Spleen (tissue), 11 donors: Measurements from ENCODE around the gene GRK3. TPM values are rescaled to one million over a fixed set of nuclear protein-coding genes. Genes with fewer than 3 reads are reported as not detected.
"Not testable (repeated sequence)": the region's sequence is repeated elsewhere in the genome, so short reads cannot be mapped to it uniquely, and the experiment has no call there.

Experiments
- DNase-seq: peaks from one replicate; pipeline ENCODE4 v3.0.0-alpha.2; 2020
- H3K27ac ChIP-seq, 8 donors: fragments of 200-600 bp; sonication (generic) in 7 of 8; 1 replicate in 4 of 8; 2 replicates in 4 of 8; pipeline versions ENCODE4 v1.5.0 to v1.8.0; 2016 to 2021; ENCODE audit warnings: inconsistent platforms in 4 of 8, mild to moderate bottlenecking in 4 of 8, moderate library complexity in 1 of 8
- H3K27me3 ChIP-seq, 7 donors: fragments of 200-600 bp; sonication (generic) in 6 of 7; replicated peaks in 1 of 7; 1 replicate in 4 of 7; 2 replicates in 3 of 7; pipeline versions ENCODE4 v1.5.0 to v1.8.0; 2016 to 2021; ENCODE audit warnings: inconsistent platforms in 3 of 7, mild to moderate bottlenecking in 1 of 7
- H3K36me3 ChIP-seq, 6 donors: fragments of 200-600 bp; sonication (generic) in 5 of 6; 1 replicate in 4 of 6; 2 replicates in 2 of 6; pipeline versions ENCODE4 v1.5.0 to v1.8.0; 2016 to 2021; ENCODE audit warnings: inconsistent platforms in 2 of 6
- H3K4me1 ChIP-seq, 6 donors: fragments of 200-600 bp; sonication (generic) in 5 of 6; 1 replicate in 3 of 6; 2 replicates in 3 of 6; pipeline versions ENCODE4 v1.5.0 to v1.8.0; 2016 to 2021; ENCODE audit warnings: inconsistent platforms in 3 of 6
- H3K4me3 ChIP-seq, 8 donors: fragments of 200-600 bp; sonication (generic) in 7 of 8; 1 replicate in 4 of 8; 2 replicates in 4 of 8; pipeline versions ENCODE4 v1.5.0 to v1.8.0; 2016 to 2021; ENCODE audit warnings: inconsistent platforms in 4 of 8, mild to moderate bottlenecking in 4 of 8, moderate library complexity in 2 of 8
- H3K9me3 ChIP-seq, 8 donors: fragments of 200-600 bp; sonication (generic) in 7 of 8; 1 replicate in 4 of 8; 2 replicates in 4 of 8; pipeline versions ENCODE4 v1.5.0 to v1.8.0; 2016 to 2021; ENCODE audit warnings: inconsistent platforms in 4 of 8
- CTCF ChIP-seq, 11 experiments: fragments of 200-600 bp in 7 of 11; fragments of 450-650 bp in 4 of 11; sonication (generic) in 4 of 11; IDR thresholded peaks in 8 of 11; conservative IDR thresholded peaks in 3 of 11; 1 replicate in 7 of 11; 2 replicates in 4 of 11; pipeline versions ENCODE4 v1.4.0 to v1.8.0; 2016 to 2021; ENCODE audit warnings: antibody characterized with exemption in 11 of 11, inconsistent platforms in 4 of 11, mild to moderate bottlenecking in 1 of 11
- POLR2A ChIP-seq, 3 donors: fragments of 450-650 bp; IDR thresholded peaks; one replicate each; pipeline ENCODE4 v1.5.1; 2017; ENCODE audit warnings: antibody characterized with exemption in 3 of 3, mild to moderate bottlenecking in 1 of 3
- POLR2AphosphoS5 ChIP-seq, 3 donors: sonication (generic); formaldehyde crosslinking; IDR thresholded peaks; one replicate each; pipeline ENCODE4 v1.5.1; 2017; ENCODE audit warnings: antibody characterized with exemption in 3 of 3
- WGBS, 5 donors: extraction: QIAGEN DNeasy Blood & Tissue Kit in 3 of 5; methylation state at CpG; one replicate each; pipeline versions ENCODE4 v1.1.5 to v1.1.7; 2013 to 2018; 5-methylcytosine and 5-hydroxymethylcytosine counted together
- intact Hi-C: fragments of 100-400 bp; cut with DNase I; formaldehyde crosslinking; loops from one replicate; pipeline ENCODE4 v1.15.0; 2023; ENCODE audit warnings: low total_unique reads
- polyA plus RNA-seq, 3 donors: library from polyadenylated mRNA; stranded (reverse); fragments of 200-250 nt; gene quantifications; one replicate each; pipeline ENCODE4 v1.2.1, GENCODE V29; 2013
- total RNA-seq, 7 donors: library from RNA; depleted of rRNA in 3 of 7; stranded (reverse); fragments of >200 nt in 3 of 7; fragmentation: NEBNext Ultra II Directional in 4 of 7; extraction: Animal tissue kit (Norgen Biotek cat#: 25700) in 4 of 7; gene quantifications; one replicate each; pipeline versions ENCODE4 v1.1.0 to v1.2.1, GENCODE V29; 2016 to 2021
- donor health status: healthy with polysubstance abuse.
- donor health status: DM: no; HTN: no; CAD: no; lungs with moderate emphysema.
- donor health status: DM: no; HTN: no; CAD: no.
- donor health status: Bipolar disorder and iron deficiency.
- donor health status: healthy.
- donor health status: DM: no; HTN: no; CAD: no.
- donor health status: DM: yes; HTN: yes; CAD: no.

Gene GRK3
- total and polyA plus RNA-seq, 10 donors: 9.3 to 60.7 (median 45.7) TPM

GRCh38 chr22:25621986-25622385 is 57.5 kb downstream of the GRK3 start:
- no peak for TF ChIP-seq POLR2AphosphoS5 (IDR thresholded peaks at IDR 0.05)
- no peak for TF ChIP-seq POLR2A (IDR thresholded peaks at IDR 0.05)
- no peak for TF ChIP-seq CTCF (IDR thresholded peaks at IDR 0.05 in 8 of 11, conservative IDR thresholded peaks at IDR 0.05 in 3 of 11)

GRCh38 chr22:25623310-25623734 is 58.8 kb downstream of the GRK3 start:
- Histone ChIP-seq H3K36me3 (peaks cover 0 to 25% (median 0%) of the 10 kb centered on the region in 6 donors), H3K27ac (peak overlapping the region in 1 of 8 donors; percentile 29), H3K9me3 (no peaks in the 10 kb centered on the region), H3K4me3 (no peak overlapping the region), H3K27me3 (no peaks in the 10 kb centered on the region), H3K4me1 (peaks cover 10 to 64% (median 23%) of the 10 kb centered on the region in 6 donors)
- DNase-seq: no peak
- 75 to 90% (median 85%) methylated on average over 8 of the region's 8 CpGs for WGBS, 5 donors
- TF ChIP-seq POLR2A (IDR thresholded peaks at IDR 0.05): no peak
- intact Hi-C loops: loop anchor here (10.0 kb wide), 1 partner anchor 49 kb away; no protein-coding TSS in a partner anchor

More at GRCh38 chr22:25621986-25622385, 57.5 kb downstream of the GRK3 start:
- H3K9me3 ChIP-seq: no peaks in the 10 kb centered on the region
- no peak overlapping the region for H3K4me3 ChIP-seq
- H3K36me3 ChIP-seq: peaks cover 0 to 25% (median 0%) of the 10 kb centered on the region in 6 donors
- H3K27me3 ChIP-seq: no peaks in the 10 kb centered on the region
- intact Hi-C loops: loop anchor here (10.0 kb wide), 1 partner anchor 47 kb away; no protein-coding TSS in a partner anchor
- H3K4me1 ChIP-seq: peaks cover 4 to 51% (median 13%) of the 10 kb centered on the region in 6 donors
- 79 to 88% (median 83%) methylated on average over 7 of the region's 7 CpGs for WGBS, 5 donors
- peak overlapping the region in 3 of 8 donors; percentile 14 to 42 (median 30) for H3K27ac ChIP-seq
- no peak for DNase-seq

- 94 to 98% (median 97%) methylated on average over 7 of the region's 7 CpGs for WGBS, 5 donors
- H3K36me3 ChIP-seq: peaks cover 0 to 25% (median 0%) of the 10 kb centered on the region in 6 donors
- H3K4me3 ChIP-seq: no peak overlapping the region
- intact Hi-C loops: loop anchor here (10.0 kb wide), 1 partner anchor 49 kb away; no protein-coding TSS in a partner anchor
- H3K27me3 ChIP-seq: no peaks in the 10 kb centered on the region
- H3K9me3 ChIP-seq: no peaks in the 10 kb centered on the region
- H3K27ac ChIP-seq: no peak overlapping the region
- DNase-seq: no peak
- TF ChIP-seq CTCF (IDR thresholded peaks at IDR 0.05 in 8 of 11, conservative IDR thresholded peaks at IDR 0.05 in 3 of 11): no peak
- TF ChIP-seq POLR2A (IDR thresholded peaks at IDR 0.05): no peak
- TF ChIP-seq POLR2AphosphoS5 (IDR thresholded peaks at IDR 0.05): no peak
- H3K4me1 ChIP-seq: peaks cover 10 to 66% (median 24%) of the 10 kb centered on the region in 6 donors
Observed at GRCh38 chr22:25623851-25624250, 59.4 kb downstream of the GRK3 start.

- 86 to 89% (median 89%) methylated on average over 6 of the region's 6 CpGs for WGBS, 5 donors
- no peak overlapping the region for H3K27ac ChIP-seq
- no peak for DNase-seq
- no peak overlapping the region for H3K4me3 ChIP-seq
- TF ChIP-seq POLR2AphosphoS5 (IDR thresholded peaks at IDR 0.05) (no peak), CTCF (IDR thresholded peaks at IDR 0.05 in 8 of 11, conservative IDR thresholded peaks at IDR 0.05 in 3 of 11) (no peak)
- H3K36me3 ChIP-seq: peaks cover 0 to 18% (median 0%) of the 10 kb centered on the region in 6 donors
- peaks cover 10 to 66% (median 24%) of the 10 kb centered on the region in 6 donors for H3K4me1 ChIP-seq
- intact Hi-C loops: loop anchor here (10.0 kb wide), 1 partner anchor 50 kb away; no protein-coding TSS in a partner anchor
- no peaks in the 10 kb centered on the region for H3K9me3 ChIP-seq
- no peaks in the 10 kb centered on the region for H3K27me3 ChIP-seq
Observed at GRCh38 chr22:25624476-25624875, 60.0 kb downstream of the GRK3 start.

GRCh38 chr22:25625747-25626623 is 61.5 kb downstream of the GRK3 start:
- Histone ChIP-seq H3K36me3 (peaks cover 0 to 17% (median 0%) of the 10 kb centered on the region in 6 donors), H3K27ac (peak overlapping the region in 3 of 8 donors; percentile 18 to 43 (median 37)), H3K4me1 (peaks cover 10 to 58% (median 24%) of the 10 kb centered on the region in 6 donors)
- 86 to 94% (median 88%) methylated on average over 19 to 20 of the region's 20 CpGs for WGBS, 5 donors
- not testable (repeated sequence) for H3K27me3 ChIP-seq, H3K4me3 ChIP-seq, DNase-seq, H3K9me3 ChIP-seq
- intact Hi-C loops: loop anchor here (10.0 kb wide), 1 partner anchor 51 kb away; no protein-coding TSS in a partner anchor
